Measurements from ENCODE around the gene CDK10.

DNA sequence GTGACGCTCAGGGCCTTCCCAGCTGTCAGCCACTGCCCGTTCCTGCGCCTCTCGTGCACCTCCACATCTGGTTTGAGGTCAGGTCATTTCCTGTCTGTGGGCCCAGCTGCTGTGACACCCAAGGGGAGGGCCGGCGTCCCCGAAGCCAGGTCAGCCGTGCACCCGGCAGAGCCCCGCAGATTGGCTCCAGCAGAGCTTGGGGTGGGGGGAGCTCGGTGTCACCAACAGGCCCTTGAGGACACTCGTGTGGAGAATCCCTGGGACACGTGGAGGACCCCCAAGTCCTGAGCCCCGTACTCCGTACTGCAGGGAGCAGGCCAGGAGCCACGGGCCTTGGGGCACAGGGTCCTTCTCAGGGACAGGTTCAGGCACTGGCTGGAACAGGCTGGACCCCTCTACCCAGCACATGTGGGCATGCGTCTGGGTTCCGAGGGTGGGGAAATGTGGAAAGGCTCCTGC is 10.2 kb downstream of the CDK10 start:
- TF ChIP-seq, protein P1, sequence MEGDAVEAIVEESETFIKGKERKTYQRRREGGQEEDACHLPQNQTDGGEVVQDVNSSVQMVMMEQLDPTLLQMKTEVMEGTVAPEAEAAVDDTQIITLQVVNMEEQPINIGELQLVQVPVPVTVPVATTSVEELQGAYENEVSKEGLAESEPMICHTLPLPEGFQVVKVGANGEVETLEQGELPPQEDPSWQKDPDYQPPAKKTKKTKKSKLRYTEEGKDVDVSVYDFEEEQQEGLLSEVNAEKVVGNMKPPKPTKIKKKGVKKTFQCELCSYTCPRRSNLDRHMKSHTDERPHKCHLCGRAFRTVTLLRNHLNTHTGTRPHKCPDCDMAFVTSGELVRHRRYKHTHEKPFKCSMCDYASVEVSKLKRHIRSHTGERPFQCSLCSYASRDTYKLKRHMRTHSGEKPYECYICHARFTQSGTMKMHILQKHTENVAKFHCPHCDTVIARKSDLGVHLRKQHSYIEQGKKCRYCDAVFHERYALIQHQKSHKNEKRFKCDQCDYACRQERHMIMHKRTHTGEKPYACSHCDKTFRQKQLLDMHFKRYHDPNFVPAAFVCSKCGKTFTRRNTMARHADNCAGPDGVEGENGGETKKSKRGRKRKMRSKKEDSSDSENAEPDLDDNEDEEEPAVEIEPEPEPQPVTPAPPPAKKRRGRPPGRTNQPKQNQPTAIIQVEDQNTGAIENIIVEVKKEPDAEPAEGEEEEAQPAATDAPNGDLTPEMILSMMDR (IDR thresholded peaks at IDR 0.05; ENCODE audit: insufficient read depth, low read depth, low read length), result no peak
- no peak for TF ChIP-seq EZH2 (IDR thresholded peaks at IDR 0.05; ENCODE audit: insufficient read depth, low read length)
